HepG2 (cell line): ENCODE data around the gene FIBCD1. TPM values are rescaled to one million over a fixed set of nuclear protein-coding genes. Genes with fewer than 3 reads are reported as not detected.

Experiments
- ATAC-seq: fragments of 200-7000 bp; cut with Tn5 transposase; 3 replicates; pipeline ENCODE4 v1.9.1; 2020; ENCODE audit warnings: mild to moderate bottlenecking, moderate library complexity
- BruUV-seq: library from RNA; stranded (reverse); fragments of 400-500 nt; replicated peaks from 2 replicates; lab custom pipeline; 2021; lab: Mats Ljungman, UMichigan
- CTCF ChIA-PET: fragments of 300-600 bp; formaldehyde crosslinking; extraction: SDS; loops from one replicate; lab custom pipeline; 2021; ENCODE audit warnings: low total read pairs, inconsistent platforms, low intra/inter-chr PET ratio; lab: Yijun Ruan, JAX
- POLR2A ChIA-PET: fragments of 350-600 bp; sonication (Branson Sonifier 250); formaldehyde crosslinking; loops from one replicate; lab custom pipeline; 2020; ENCODE audit warnings: antibody characterized with exemption, inconsistent platforms; lab: Yijun Ruan, JAX
- DNase-seq: peaks from one replicate; pipeline ENCODE4 v3.0.0-alpha.2; 2015; ENCODE audit warnings: low spot score
- FAIRE-seq: peaks from 3 replicates; lab custom pipeline; 2011; peaks lifted over from hg19 to GRCh38; lab: Jason Lieb, UNC
- H2AFZ ChIP-seq: one replicate; pipeline ENCODE4 v1.6.1; 2011; ENCODE audit warnings: low read length, inconsistent platforms
- H3K27ac ChIP-seq: fragments of 300-600 bp; 3 replicates; pipeline ENCODE4 v1.8.0; 2011; ENCODE audit warnings: mixed run types, mild to moderate bottlenecking, mixed read lengths, low read length, inconsistent platforms; ENCODE audit not compliant: insufficient read depth; ENCODE audit errors: extremely low read length
- H3K27me3 ChIP-seq, 2 experiments: fragments of 200-600 bp in 1 of 2; 2 replicates in 1 of 2; 3 replicates in 1 of 2; pipeline versions ENCODE4 v1.6.0 to v1.8.0; 2011; ENCODE audit warnings: low read length in 2 of 2, mild to moderate bottlenecking in 2 of 2, moderate library complexity in 2 of 2, inconsistent platforms in 1 of 2; ENCODE audit not compliant: insufficient read depth in 2 of 2, control insufficient read depth in 1 of 2
- H3K36me3 ChIP-seq, 2 experiments: fragments of 200-600 bp in 1 of 2; replicated peaks in 1 of 2; 2 replicates in 1 of 2; 3 replicates in 1 of 2; pipeline versions ENCODE4 v1.5.1 to v1.8.0; 2011; ENCODE audit warnings: low read length in 2 of 2, inconsistent platforms in 1 of 2; ENCODE audit not compliant: insufficient read depth in 2 of 2, control insufficient read depth in 1 of 2
- H3K4me1 ChIP-seq: 2 replicates; pipeline ENCODE4 v1.5.1; 2012; ENCODE audit warnings: low read length, inconsistent platforms; ENCODE audit not compliant: insufficient read depth
- H3K4me2 ChIP-seq: 2 replicates; pipeline ENCODE4 v1.6.0; 2011; ENCODE audit warnings: low read depth, low read length, inconsistent platforms
- H3K4me3 ChIP-seq, 3 experiments: fragments of 200-600 bp in 1 of 3; sonication (generic), shearing (Covaris generic) in 1 of 3; replicated peaks in 1 of 3; 2 replicates each; pipeline ENCODE4 v1.5.1; 2011 to 2016; ENCODE audit warnings: low read length in 3 of 3, inconsistent platforms in 2 of 3, low read depth in 2 of 3, mild to moderate bottlenecking in 2 of 3, control low read depth in 1 of 3, mixed read lengths in 1 of 3; ENCODE audit not compliant: insufficient read depth in 1 of 3
- H3K79me2 ChIP-seq: one replicate; pipeline ENCODE4 v1.6.1; 2011; ENCODE audit warnings: low read length, inconsistent platforms; ENCODE audit not compliant: insufficient read depth
- H3K9ac ChIP-seq: 2 replicates; pipeline ENCODE4 v1.6.0; 2011; ENCODE audit warnings: mild to moderate bottlenecking, low read depth, low read length, inconsistent platforms; ENCODE audit not compliant: insufficient read depth
- H3K9me3 ChIP-seq: 2 replicates; pipeline ENCODE4 v1.5.1; 2012; ENCODE audit warnings: mild to moderate bottlenecking, low read length
- H4K20me1 ChIP-seq: 2 replicates; pipeline ENCODE4 v1.6.0; 2011; ENCODE audit warnings: inconsistent platforms, mild to moderate bottlenecking, low read length, moderate library complexity; ENCODE audit not compliant: insufficient read depth
- ATRX ChIP-seq: sonication (generic); formaldehyde crosslinking; IDR thresholded peaks from 2 replicates; pipeline ENCODE4 v1.4.0; 2020; ENCODE audit warnings: missing genetic modification reagents, borderline replicate concordance
- BRD4 ChIP-seq: sonication (generic); formaldehyde crosslinking; IDR thresholded peaks from 2 replicates; pipeline ENCODE4 v1.4.0; 2020; ENCODE audit warnings: missing genetic modification reagents
- DR1 ChIP-seq: sonication (generic); formaldehyde crosslinking; IDR thresholded peaks from 2 replicates; pipeline ENCODE4 v1.8.0; 2021; ENCODE audit warnings: mild to moderate bottlenecking, missing genetic modification reagents, inconsistent platforms
- FOSL2 ChIP-seq: sonication (generic); formaldehyde crosslinking; IDR thresholded peaks from 2 replicates; pipeline ENCODE4 v1.4.0; 2020; ENCODE audit warnings: missing genetic modification reagents
- GZF1 ChIP-seq: sonication (generic); formaldehyde crosslinking; IDR thresholded peaks from 2 replicates; pipeline ENCODE4 v1.5.1; 2020; ENCODE audit warnings: mild to moderate bottlenecking, missing genetic modification reagents
- TBL1XR1 ChIP-seq: fragments of 150-350 bp; IDR thresholded peaks from 2 replicates; pipeline ENCODE4 v1.6.1; 2014; ENCODE audit warnings: borderline replicate concordance, low read length; ENCODE audit not compliant: partially characterized antibody
- ZNF263 ChIP-seq: sonication (generic); formaldehyde crosslinking; IDR thresholded peaks from 2 replicates; pipeline ENCODE4 v1.4.0; 2020; ENCODE audit warnings: missing genetic modification reagents
- ZNF274 ChIP-seq: sonication (generic); formaldehyde crosslinking; IDR thresholded peaks from 2 replicates; pipeline ENCODE4 v1.5.1; 2020; ENCODE audit warnings: mild to moderate bottlenecking, missing genetic modification reagents
- ZNF549 ChIP-seq: sonication (generic); formaldehyde crosslinking; IDR thresholded peaks from 2 replicates; pipeline ENCODE4 v1.5.0; 2020; ENCODE audit warnings: missing genetic modification reagents
- ZNF788 ChIP-seq: sonication (generic); formaldehyde crosslinking; IDR thresholded peaks from 2 replicates; pipeline ENCODE4 v1.5.0; 2020; ENCODE audit warnings: mild to moderate bottlenecking, missing genetic modification reagents, borderline replicate concordance
- ZZZ3 ChIP-seq: sonication (generic); formaldehyde crosslinking; IDR thresholded peaks from 2 replicates; pipeline ENCODE4 v1.4.0; 2020; ENCODE audit warnings: missing genetic modification reagents, mild to moderate bottlenecking, borderline replicate concordance
- WGBS: methylation state at CpG from one replicate; pipeline ENCODE4 v1.1.6; 2017; ENCODE audit warnings: low lambda C conversion rate; 5-methylcytosine and 5-hydroxymethylcytosine counted together
- in situ Hi-C: cut with HindIII; loops from 2 replicates; pipeline ENCODE4 v1.10.0; 2017; ENCODE audit warnings: low pct_unique_long_range_greater_than_20kb; ENCODE audit not compliant: extremely low pct_ligation_motif_present
- intact Hi-C: fragments of 100-400 bp; cut with micrococcal nuclease; formaldehyde crosslinking; loops from one replicate; pipeline ENCODE4 v1.10.0; 2022; ENCODE audit not compliant: unreplicated experiment
- polyA plus RNA-seq, 8 experiments: library from polyadenylated mRNA; depleted of rRNA in 3 of 8; stranded (reverse) in 7 of 8; unstranded in 1 of 8; fragments of >200 nt; fragmentation: Illumina TruSeq in 4 of 8; extraction: Trizol in 4 of 8; gene quantifications; 2 replicates each; pipeline versions ENCODE4 v1.2.1 to v1.2.3, GENCODE V29; 2011 to 2016; ENCODE audit warnings: low read depth in 4 of 8, missing spikeins in 1 of 8, mixed read lengths in 1 of 8; ENCODE audit not compliant: insufficient read depth in 1 of 8
- total RNA-seq, 5 experiments: library from RNA; depleted of rRNA; stranded (reverse); fragments of >200 nt; fragmentation: Illumina TruSeq; extraction: Trizol; gene quantifications; 2 replicates each; pipeline ENCODE4 v1.2.3, GENCODE V29; 2016; ENCODE audit warnings: low read depth in 1 of 5
- TF ChIP-seq, protein P1 (sequence below): sonication (generic); formaldehyde crosslinking; IDR thresholded peaks from 2 replicates; pipeline ENCODE4 v1.5.0; 2020; ENCODE audit warnings: mild to moderate bottlenecking, missing genetic modification reagents
- TF ChIP-seq, protein P2 (sequence below): sonication (generic); formaldehyde crosslinking; IDR thresholded peaks from 2 replicates; pipeline ENCODE4 v1.4.0; 2020; ENCODE audit warnings: missing genetic modification reagents, borderline replicate concordance

The FIBCD1 gene
- total and polyA plus RNA-seq, 2 of the 13 experiments (the other 11 are each of a cell fraction or from before 2014, with no cell fraction given): 0.55 to 0.89 TPM

DNA sequence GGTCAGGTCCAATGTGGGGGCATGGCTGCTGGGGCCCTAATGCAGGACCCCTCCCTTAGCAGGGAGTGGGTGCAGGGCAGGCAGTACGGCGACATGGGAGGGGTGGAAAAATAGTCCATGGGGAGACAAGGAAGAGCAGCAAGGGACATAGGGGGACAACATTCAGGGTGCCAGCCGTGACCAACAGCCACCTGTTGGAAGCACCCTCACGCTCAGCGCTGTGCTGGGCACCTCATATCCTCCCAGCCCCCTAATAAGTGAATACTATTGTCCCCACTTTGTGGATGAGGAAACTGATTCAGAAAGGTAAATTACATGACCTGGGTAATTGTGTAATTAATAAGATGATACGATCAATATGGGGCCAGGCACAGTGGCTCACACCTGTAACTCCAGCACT is 3.0 kb upstream of the FIBCD1 start:
- Histone ChIP-seq H3K4me3 (no peak overlapping the region), H3K9ac (no peak overlapping the region), H3K36me3 (no peaks in the 10 kb centered on the region), H3K27ac (no peak overlapping the region), H3K27me3 (peaks cover 12 to 81% of the 10 kb centered on the region in 2 experiments), H3K9me3 (no peaks in the 10 kb centered on the region), H3K4me2 (no peak overlapping the region), H3K4me1 (peaks cover 12% of the 10 kb centered on the region), H4K20me1 (peaks cover 13% of the 10 kb centered on the region; the same call in 1 of the 2 replicates), H2AFZ (no peak overlapping the region), H3K79me2 (no peaks in the 10 kb centered on the region)
- TF ChIP-seq ATRX (CRISPR knock-in tag): no peak
- POLR2A ChIA-PET: no interaction called here
- in situ Hi-C loops: loop anchor here (5.0 to 10.0 kb wide), 2 partner anchors 45 to 167 kb away; partner anchors contain the start of gene QRFP
- intact Hi-C loops: no loop called here
- WGBS: 26% methylated on average over 4 of the region's 6 CpGs
- ATAC-seq (no peak), FAIRE-seq (no peak), DNase-seq (no peak)
- no TSS peak for BruUV-seq
- CTCF ChIA-PET: no interaction called here

DNA sequence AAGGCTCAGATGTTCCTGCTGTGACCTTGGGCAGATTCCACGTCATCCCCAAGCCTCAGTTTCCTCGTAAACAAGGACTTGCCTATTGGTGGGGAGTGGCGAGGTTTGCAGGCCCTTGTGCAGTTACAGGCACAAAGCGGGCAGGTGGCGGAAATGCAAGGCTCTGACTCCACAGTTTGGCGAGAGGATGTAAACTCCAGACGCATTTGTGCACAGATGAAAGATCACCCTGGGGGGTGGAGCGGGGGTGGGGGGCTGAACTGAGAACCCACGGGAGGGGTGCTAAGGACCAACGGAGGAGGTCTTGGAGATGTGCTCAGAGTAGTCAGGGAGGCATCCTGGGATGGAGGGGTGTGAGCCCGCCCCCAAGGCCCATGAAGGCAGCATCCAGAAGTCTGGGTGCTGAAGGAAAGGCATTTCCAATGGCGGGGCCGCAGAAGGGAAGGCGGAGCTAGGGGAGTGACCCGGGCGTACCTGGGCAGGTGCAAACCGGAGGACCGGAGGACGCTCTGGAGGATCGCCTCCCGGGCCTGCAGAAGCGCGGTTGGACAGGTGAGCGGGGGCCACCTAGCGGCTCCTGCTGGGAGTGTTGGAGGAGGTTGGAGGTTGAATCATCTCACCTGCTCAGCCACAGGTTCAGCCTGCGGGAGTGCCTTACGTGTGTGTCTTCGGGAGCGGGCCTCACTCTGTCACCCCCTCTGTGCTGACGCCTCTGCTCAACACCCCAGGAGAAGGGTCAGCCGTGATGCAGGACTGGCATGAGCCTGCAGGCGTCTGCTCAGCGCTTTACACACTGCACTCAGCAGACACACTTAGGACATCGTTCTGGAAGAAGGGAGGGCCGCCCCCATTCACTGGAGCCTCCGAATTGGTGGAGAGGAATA is 1.9 kb upstream of the FIBCD1 start:
- Histone ChIP-seq H3K27ac (no peak overlapping the region), H3K36me3 (no peaks in the 10 kb centered on the region), H3K9ac (no peak overlapping the region), H3K4me2 (no peak overlapping the region), H3K79me2 (no peaks in the 10 kb centered on the region), H3K9me3 (no peaks in the 10 kb centered on the region), H4K20me1 (peaks cover 13% of the 10 kb centered on the region; the same call in 1 of the 2 replicates), H2AFZ (no peak overlapping the region), H3K4me1 (peaks cover 24% of the 10 kb centered on the region), H3K4me3 (no peak overlapping the region), H3K27me3 (peaks cover 11 to 87% of the 10 kb centered on the region in 2 experiments)
- ChIA-PET POLR2A (no interaction called here), CTCF (interaction anchor here (0.6 to 1.9 kb wide), 5 partner anchors 42 to 234 kb away, joined by 3 to 13 read pairs (median 4); partner anchors contain the start of gene QRFP)
- no TSS peak for BruUV-seq
- WGBS: 24% methylated on average over 16 of the region's 36 CpGs
- intact Hi-C loops (loop anchor here (1.0 kb wide), 2 partner anchors 45 to 75 kb away; partner anchors contain the start of gene QRFP), in situ Hi-C loops (loop anchor here (5.0 to 10.0 kb wide), 2 partner anchors 44 to 166 kb away; partner anchors contain the start of gene QRFP)
- FAIRE-seq (no peak), ATAC-seq (peak; percentile 75), DNase-seq (peak; percentile 47)
- TF ChIP-seq ZNF274 (CRISPR knock-in tag) (0 out of 2 replicates have a peak, but pooled peaks have one; percentile 30), ZNF788 (CRISPR knock-in tag) (no peak), ZZZ3 (CRISPR knock-in tag) (no peak), BRD4 (CRISPR knock-in tag) (no peak), GZF1 (CRISPR knock-in tag) (no peak), ZNF263 (CRISPR knock-in tag) (peak; percentile 52; the same call in 1 of the 2 replicates), FOSL2 (CRISPR knock-in tag) (peak; percentile 51; the same call in 1 of the 2 replicates), TBL1XR1 (no peak), ZNF549 (no peak), DR1 (CRISPR knock-in tag) (no peak)
- TF ChIP-seq, protein P1, sequence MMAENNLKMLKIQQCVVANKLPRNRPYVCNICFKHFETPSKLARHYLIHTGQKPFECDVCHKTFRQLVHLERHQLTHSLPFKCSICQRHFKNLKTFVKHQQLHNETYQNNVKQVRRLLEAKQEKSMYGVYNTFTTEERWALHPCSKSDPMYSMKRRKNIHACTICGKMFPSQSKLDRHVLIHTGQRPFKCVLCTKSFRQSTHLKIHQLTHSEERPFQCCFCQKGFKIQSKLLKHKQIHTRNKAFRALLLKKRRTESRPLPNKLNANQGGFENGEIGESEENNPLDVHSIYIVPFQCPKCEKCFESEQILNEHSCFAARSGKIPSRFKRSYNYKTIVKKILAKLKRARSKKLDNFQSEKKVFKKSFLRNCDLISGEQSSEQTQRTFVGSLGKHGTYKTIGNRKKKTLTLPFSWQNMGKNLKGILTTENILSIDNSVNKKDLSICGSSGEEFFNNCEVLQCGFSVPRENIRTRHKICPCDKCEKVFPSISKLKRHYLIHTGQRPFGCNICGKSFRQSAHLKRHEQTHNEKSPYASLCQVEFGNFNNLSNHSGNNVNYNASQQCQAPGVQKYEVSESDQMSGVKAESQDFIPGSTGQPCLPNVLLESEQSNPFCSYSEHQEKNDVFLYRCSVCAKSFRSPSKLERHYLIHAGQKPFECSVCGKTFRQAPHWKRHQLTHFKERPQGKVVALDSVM: 0 out of 2 replicates have a peak, but pooled peaks have one; percentile 43
- TF ChIP-seq, protein P2, sequence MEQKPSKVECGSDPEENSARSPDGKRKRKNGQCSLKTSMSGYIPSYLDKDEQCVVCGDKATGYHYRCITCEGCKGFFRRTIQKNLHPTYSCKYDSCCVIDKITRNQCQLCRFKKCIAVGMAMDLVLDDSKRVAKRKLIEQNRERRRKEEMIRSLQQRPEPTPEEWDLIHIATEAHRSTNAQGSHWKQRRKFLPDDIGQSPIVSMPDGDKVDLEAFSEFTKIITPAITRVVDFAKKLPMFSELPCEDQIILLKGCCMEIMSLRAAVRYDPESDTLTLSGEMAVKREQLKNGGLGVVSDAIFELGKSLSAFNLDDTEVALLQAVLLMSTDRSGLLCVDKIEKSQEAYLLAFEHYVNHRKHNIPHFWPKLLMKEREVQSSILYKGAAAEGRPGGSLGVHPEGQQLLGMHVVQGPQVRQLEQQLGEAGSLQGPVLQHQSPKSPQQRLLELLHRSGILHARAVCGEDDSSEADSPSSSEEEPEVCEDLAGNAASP: no peak
